HL-60 (cell line): ENCODE measurements around the gene LRMDA.

Experiments
- DNase-seq, 2 experiments: peaks; one replicate each; pipeline ENCODE4 v3.0.0-alpha.2; 2010 to 2020; ENCODE audit warnings: low read depth in 1 of 2, low spot score in 1 of 2
- H3K27ac ChIP-seq: fragments of 250-450 bp; sonication (Bioruptor Pico); replicated peaks from 2 replicates; pipeline ENCODE4 v1.5.1; 2020; ENCODE audit warnings: mild to moderate bottlenecking, moderate library complexity
- H3K27me3 ChIP-seq: fragments of 250-450 bp; sonication (Bioruptor Pico); 2 replicates; pipeline ENCODE4 v1.5.1; 2021; ENCODE audit warnings: mild to moderate bottlenecking, moderate library complexity; ENCODE audit not compliant: insufficient read depth, poor library complexity, severe bottlenecking
- H3K4me3 ChIP-seq: replicated peaks from 2 replicates; pipeline ENCODE4 v1.5.1; 2011; ENCODE audit warnings: mild to moderate bottlenecking, control low read depth, low read length; ENCODE audit not compliant: insufficient read depth
- CTCF ChIP-seq: IDR thresholded peaks from one replicate; pipeline ENCODE4 v1.5.1; 2011; ENCODE audit warnings: low read length, control low read depth, inconsistent platforms; ENCODE audit not compliant: insufficient read depth
- GABPA ChIP-seq: IDR thresholded peaks from 2 replicates; pipeline ENCODE4 v1.6.1; 2012; ENCODE audit warnings: low read depth
- POLR2AphosphoS5 ChIP-seq: IDR thresholded peaks from 2 replicates; pipeline ENCODE4 v1.6.1; 2012; ENCODE audit warnings: low read depth
- REST ChIP-seq: IDR thresholded peaks from 2 replicates; pipeline ENCODE4 v1.6.1; 2012; ENCODE audit warnings: low read depth; ENCODE audit not compliant: insufficient replicate concordance
- SPI1 ChIP-seq: IDR thresholded peaks from 2 replicates; pipeline ENCODE4 v1.6.1; 2012; ENCODE audit warnings: low read depth, mild to moderate bottlenecking, borderline replicate concordance

The LRMDA gene

GRCh38 chr10:76433161-76434005 lies 1002.0 kb downstream of the LRMDA start:
- Histone ChIP-seq H3K27ac (no peak overlapping the region), H3K4me3 (no peak overlapping the region), H3K27me3 (no peaks in the 10 kb centered on the region)
- TF ChIP-seq POLR2AphosphoS5 (no peak), SPI1 (no peak), GABPA (no peak), REST (no peak), CTCF (no peak)
- no peak for DNase-seq

GRCh38 chr10:76435157-76435556 lies 1003.7 kb downstream of the LRMDA start:
- H3K4me3 ChIP-seq = no peak overlapping the region
- DNase-seq = no peak

More at GRCh38 chr10:76435157-76435556, 1003.7 kb downstream of the LRMDA start:
- TF ChIP-seq CTCF (no peak), REST (no peak), SPI1 (no peak)
- Histone ChIP-seq H3K27me3 (no peaks in the 10 kb centered on the region), H3K27ac (no peak overlapping the region)
